GM19452 (cell line): Measurements from ENCODE around the gene DHRS11.

Source experiments
- ATAC-seq: cut with Tn5 transposase; IDR thresholded peaks from one replicate; pipeline ENCODE4 v1.9.1; 2021; ENCODE audit not compliant: unreplicated experiment

Gene DHRS11

GRCh38 chr17:36613155-36613554 is 21.5 kb downstream of the DHRS11 start:
- no peak for ATAC-seq

GRCh38 chr17:36614081-36614480 is 22.4 kb downstream of the DHRS11 start:
- no peak for ATAC-seq

GRCh38 chr17:36614933-36615332 is 23.3 kb downstream of the DHRS11 start:
- ATAC-seq: no peak

GRCh38 chr17:36616061-36617029 is 24.7 kb downstream of the DHRS11 start:
- no peak for ATAC-seq

GRCh38 chr17:36617773-36618172 is 26.1 kb downstream of the DHRS11 start:
- no peak for ATAC-seq

- ATAC-seq: no peak
Measured at GRCh38 chr17:36623281-36623680, 31.6 kb downstream of the DHRS11 start.

GRCh38 chr17:36625188-36625587 is 33.5 kb downstream of the DHRS11 start:
- no peak for ATAC-seq

GRCh38 chr17:36627101-36627500 is 35.4 kb downstream of the DHRS11 start:
- ATAC-seq: no peak

GRCh38 chr17:36628576-36628975 is 36.9 kb downstream of the DHRS11 start:
- no peak for ATAC-seq

GRCh38 chr17:36629252-36629847 is 37.7 kb downstream of the DHRS11 start:
- ATAC-seq: no peak

- no peak for ATAC-seq
Measured at GRCh38 chr17:36629970-36630502, 38.4 kb downstream of the DHRS11 start.

GRCh38 chr17:36631022-36631421 is 39.3 kb downstream of the DHRS11 start:
- ATAC-seq: no peak

- no peak for ATAC-seq
Measured at GRCh38 chr17:36632916-36633771, 41.5 kb downstream of the DHRS11 start.

- ATAC-seq: no peak
Measured at GRCh38 chr17:36640346-36640745, 48.7 kb downstream of the DHRS11 start.

- ATAC-seq: no peak
Measured at GRCh38 chr17:36640836-36641235, 49.2 kb downstream of the DHRS11 start.

GRCh38 chr17:36641331-36641876 is 49.7 kb downstream of the DHRS11 start:
- ATAC-seq: no peak

- ATAC-seq: no peak
Measured at GRCh38 chr17:36641877-36642845, 50.5 kb downstream of the DHRS11 start.

- no peak for ATAC-seq
Measured at GRCh38 chr17:36643086-36643685, 51.5 kb downstream of the DHRS11 start.

GRCh38 chr17:36645422-36645821 is 53.7 kb downstream of the DHRS11 start:
- ATAC-seq: no peak
